ENCODE data around the gene IKZF2. TPM values are rescaled to one million over a fixed set of nuclear protein-coding genes. Genes with fewer than 3 reads are reported as not detected.

Gene IKZF2
- total and polyA plus RNA-seq, 2 donors (not counting 3 experiments of a cell fraction or from before 2014, with no cell fraction given), result 0.08 to 0.46 TPM

DNA sequence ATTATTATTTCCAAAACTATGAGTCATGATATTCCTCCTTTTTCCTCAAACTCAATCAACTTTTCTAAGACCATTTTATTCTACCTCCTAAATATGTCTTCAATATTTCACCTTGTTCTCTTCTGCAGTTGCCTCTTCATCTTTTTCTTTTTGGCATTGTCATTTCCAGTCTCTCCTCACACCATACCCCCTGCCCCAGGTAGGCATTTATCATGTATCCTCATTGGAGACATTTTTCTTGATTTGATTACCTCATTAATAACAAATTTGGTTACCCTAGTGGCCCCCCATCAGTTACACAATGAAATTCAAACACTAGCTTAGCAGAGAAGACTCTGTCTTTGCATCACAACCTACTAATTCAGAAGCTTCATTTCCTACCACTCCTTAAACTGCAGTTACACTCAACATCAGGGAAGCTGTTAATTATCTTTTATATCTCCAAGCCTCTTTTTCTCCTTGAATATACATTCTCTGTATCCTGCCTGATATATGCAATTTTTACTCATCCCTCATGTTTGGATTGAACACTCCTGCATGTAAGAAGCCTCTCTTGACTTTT, 133.0 kb downstream of the IKZF2 start:
- CTCF ChIA-PET, result interaction anchor here (1.5 kb wide), 2 partner anchors 9 to 25 kb away, joined by 3 to 4 read pairs; no protein-coding TSS in a partner anchor
- Histone ChIP-seq H4K20me1 (replicated peaks; ENCODE audit: control insufficient read depth, extremely low read depth, insufficient read depth, low read length) (no peaks in the 10 kb centered on the region), H2AFZ (ENCODE audit: low read depth, low read length) (no peak overlapping the region), H3K79me2 (ENCODE audit: control insufficient read depth, insufficient read depth, low read length) (no peaks in the 10 kb centered on the region), H3K9me1 (replicated peaks; ENCODE audit: control insufficient read depth, extremely low read depth, insufficient read depth, low read length) (no peaks in the 10 kb centered on the region), H3K4me2 (ENCODE audit: insufficient read depth, low read length) (no peak overlapping the region), H3K9me3 (replicated peaks; ENCODE audit: control insufficient read depth, insufficient read depth, low read length) (no peaks in the 10 kb centered on the region), H3K4me3 (replicated peaks in 1 of 3; ENCODE audit: insufficient read depth in 1 of 3, low read depth in 1 of 3, low read length in 3 of 3) (no peak overlapping the region), H3K9ac (replicated peaks; ENCODE audit: extremely low read depth, insufficient read depth, low read length) (no peak overlapping the region), H3K4me1 (ENCODE audit: control insufficient read depth, extremely low read depth, insufficient read depth, low read length) (no peaks in the 10 kb centered on the region), H3K27me3 (ENCODE audit: control insufficient read depth in 2 of 2, insufficient read depth in 2 of 2, low read length in 2 of 2) (no peaks in the 10 kb centered on the region), H3K36me3 (ENCODE audit: control insufficient read depth in 2 of 2, extremely low read depth in 1 of 2, insufficient read depth in 2 of 2, low read length in 2 of 2) (no peaks in the 10 kb centered on the region), H3K27ac (ENCODE audit: insufficient read depth, low read depth, low read length) (no peak overlapping the region)
- TF ChIP-seq, protein P1, sequence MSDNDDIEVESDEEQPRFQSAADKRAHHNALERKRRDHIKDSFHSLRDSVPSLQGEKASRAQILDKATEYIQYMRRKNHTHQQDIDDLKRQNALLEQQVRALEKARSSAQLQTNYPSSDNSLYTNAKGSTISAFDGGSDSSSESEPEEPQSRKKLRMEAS (IDR thresholded peaks at IDR 0.05; ENCODE audit: insufficient read depth, insufficient read length), result no peak
- TF ChIP-seq EZH2 (IDR thresholded peaks at IDR 0.05; ENCODE audit: borderline replicate concordance, low read depth, low read length, severe bottlenecking), result no peak
- TF ChIP-seq POLR2A (IDR thresholded peaks at IDR 0.05; ENCODE audit: low read depth, low read length), result no peak
- TF ChIP-seq, protein P2, sequence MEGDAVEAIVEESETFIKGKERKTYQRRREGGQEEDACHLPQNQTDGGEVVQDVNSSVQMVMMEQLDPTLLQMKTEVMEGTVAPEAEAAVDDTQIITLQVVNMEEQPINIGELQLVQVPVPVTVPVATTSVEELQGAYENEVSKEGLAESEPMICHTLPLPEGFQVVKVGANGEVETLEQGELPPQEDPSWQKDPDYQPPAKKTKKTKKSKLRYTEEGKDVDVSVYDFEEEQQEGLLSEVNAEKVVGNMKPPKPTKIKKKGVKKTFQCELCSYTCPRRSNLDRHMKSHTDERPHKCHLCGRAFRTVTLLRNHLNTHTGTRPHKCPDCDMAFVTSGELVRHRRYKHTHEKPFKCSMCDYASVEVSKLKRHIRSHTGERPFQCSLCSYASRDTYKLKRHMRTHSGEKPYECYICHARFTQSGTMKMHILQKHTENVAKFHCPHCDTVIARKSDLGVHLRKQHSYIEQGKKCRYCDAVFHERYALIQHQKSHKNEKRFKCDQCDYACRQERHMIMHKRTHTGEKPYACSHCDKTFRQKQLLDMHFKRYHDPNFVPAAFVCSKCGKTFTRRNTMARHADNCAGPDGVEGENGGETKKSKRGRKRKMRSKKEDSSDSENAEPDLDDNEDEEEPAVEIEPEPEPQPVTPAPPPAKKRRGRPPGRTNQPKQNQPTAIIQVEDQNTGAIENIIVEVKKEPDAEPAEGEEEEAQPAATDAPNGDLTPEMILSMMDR (IDR thresholded peaks at IDR 0.05; ENCODE audit: extremely low read depth in 1 of 2, insufficient read depth in 1 of 2, low read depth in 1 of 2, low read length in 2 of 2), result no peak
- dilution Hi-C loops (cut with MboI; ENCODE audit: extremely low pct_ligation_motif_present, low sequenced_read_pairs), result no loop called here
- POLR2A ChIA-PET, result interaction anchor here (0.6 kb wide), 1 partner anchor 245 kb away, joined by 3 read pairs; no protein-coding TSS in a partner anchor
- BruUV-seq (replicated peaks), result no TSS peak
- FAIRE-seq (no peak), DNase-seq (ENCODE audit: low read depth, low spot score) (no peak)
- intact Hi-C loops (cut with micrococcal nuclease), result no loop called here

DNA sequence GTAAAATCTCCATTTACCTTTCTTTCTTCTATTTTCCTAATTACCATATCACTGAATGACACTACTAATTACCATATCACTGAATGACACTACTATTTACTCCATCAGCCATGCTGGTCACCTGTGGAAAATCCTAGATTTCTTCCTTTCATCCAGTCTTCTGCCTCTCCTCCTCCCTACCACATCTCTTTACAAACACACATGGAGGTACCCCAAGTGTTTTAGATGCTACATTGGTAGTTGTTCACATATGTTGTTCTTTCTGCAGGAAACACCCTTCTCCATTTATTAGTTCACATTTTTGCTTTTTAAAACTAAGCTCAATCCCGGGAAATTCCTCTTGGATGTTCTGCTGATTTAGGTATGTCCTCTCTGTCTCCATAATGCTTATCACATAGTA, 134.0 kb downstream of the IKZF2 start:
- H3K9me1 ChIP-seq (replicated peaks; ENCODE audit: control insufficient read depth, extremely low read depth, insufficient read depth, low read length), result no peaks in the 10 kb centered on the region
- no peak for FAIRE-seq
- no peaks in the 10 kb centered on the region for H3K79me2 ChIP-seq (ENCODE audit: control insufficient read depth, insufficient read depth, low read length)
- no peak for TF ChIP-seq POLR2A (IDR thresholded peaks at IDR 0.05; ENCODE audit: low read depth, low read length)
- no peak for TF ChIP-seq FOS (IDR thresholded peaks at IDR 0.05; ENCODE audit: borderline replicate concordance, insufficient read depth, low read length)
- TF ChIP-seq, protein P2 (IDR thresholded peaks at IDR 0.05; ENCODE audit: extremely low read depth in 1 of 2, insufficient read depth in 1 of 2, low read depth in 1 of 2, low read length in 2 of 2), result no peak
- no peak for TF ChIP-seq JUN (IDR thresholded peaks at IDR 0.05; ENCODE audit: borderline replicate concordance, insufficient read depth, insufficient read length, low read depth)
- POLR2A ChIA-PET, result interaction anchor here (0.6 kb wide), 1 partner anchor 244 kb away, joined by 3 read pairs; no protein-coding TSS in a partner anchor
- no peaks in the 10 kb centered on the region for H3K4me1 ChIP-seq (ENCODE audit: control insufficient read depth, extremely low read depth, insufficient read depth, low read length)
- H3K9me3 ChIP-seq (replicated peaks; ENCODE audit: control insufficient read depth, insufficient read depth, low read length), result no peaks in the 10 kb centered on the region
- no peak overlapping the region for H3K4me3 ChIP-seq (replicated peaks in 1 of 3; ENCODE audit: insufficient read depth in 1 of 3, low read depth in 1 of 3, low read length in 3 of 3)
- CTCF ChIA-PET, result interaction anchor here (1.4 to 1.5 kb wide), 2 partner anchors 10 to 14 kb away, joined by 3 to 4 read pairs; no protein-coding TSS in a partner anchor
- dilution Hi-C loops (cut with MboI; ENCODE audit: extremely low pct_ligation_motif_present, low sequenced_read_pairs) (no loop called here), intact Hi-C loops (cut with micrococcal nuclease) (no loop called here)
- no peaks in the 10 kb centered on the region for H3K36me3 ChIP-seq (ENCODE audit: control insufficient read depth in 2 of 2, extremely low read depth in 1 of 2, insufficient read depth in 2 of 2, low read length in 2 of 2)
- H3K27me3 ChIP-seq (ENCODE audit: control insufficient read depth in 2 of 2, insufficient read depth in 2 of 2, low read length in 2 of 2), result no peaks in the 10 kb centered on the region
- no peak for DNase-seq (ENCODE audit: low read depth, low spot score)
- no peak overlapping the region for H3K27ac ChIP-seq (ENCODE audit: insufficient read depth, low read depth, low read length)
- H3K9ac ChIP-seq (replicated peaks; ENCODE audit: extremely low read depth, insufficient read depth, low read length), result no peak overlapping the region
- BruUV-seq (replicated peaks), result no TSS peak
- H3K4me2 ChIP-seq (ENCODE audit: insufficient read depth, low read length), result no peak overlapping the region
- no peaks in the 10 kb centered on the region for H4K20me1 ChIP-seq (replicated peaks; ENCODE audit: control insufficient read depth, extremely low read depth, insufficient read depth, low read length)
- H2AFZ ChIP-seq (ENCODE audit: low read depth, low read length), result no peak overlapping the region

All from endothelial cell of umbilical vein (primary cell).